Measurements from ENCODE around the gene ASPHD2.
A peak's percentile ranks its signal among the peaks of the same experiment; 100 is the strongest.
"Not testable (repeated sequence)": the region's sequence is repeated elsewhere in the genome, so short reads cannot be mapped to it uniquely, and the experiment has no call there.

ASPHD2 gene, protein sequence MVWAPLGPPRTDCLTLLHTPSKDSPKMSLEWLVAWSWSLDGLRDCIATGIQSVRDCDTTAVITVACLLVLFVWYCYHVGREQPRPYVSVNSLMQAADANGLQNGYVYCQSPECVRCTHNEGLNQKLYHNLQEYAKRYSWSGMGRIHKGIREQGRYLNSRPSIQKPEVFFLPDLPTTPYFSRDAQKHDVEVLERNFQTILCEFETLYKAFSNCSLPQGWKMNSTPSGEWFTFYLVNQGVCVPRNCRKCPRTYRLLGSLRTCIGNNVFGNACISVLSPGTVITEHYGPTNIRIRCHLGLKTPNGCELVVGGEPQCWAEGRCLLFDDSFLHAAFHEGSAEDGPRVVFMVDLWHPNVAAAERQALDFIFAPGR

DNA sequence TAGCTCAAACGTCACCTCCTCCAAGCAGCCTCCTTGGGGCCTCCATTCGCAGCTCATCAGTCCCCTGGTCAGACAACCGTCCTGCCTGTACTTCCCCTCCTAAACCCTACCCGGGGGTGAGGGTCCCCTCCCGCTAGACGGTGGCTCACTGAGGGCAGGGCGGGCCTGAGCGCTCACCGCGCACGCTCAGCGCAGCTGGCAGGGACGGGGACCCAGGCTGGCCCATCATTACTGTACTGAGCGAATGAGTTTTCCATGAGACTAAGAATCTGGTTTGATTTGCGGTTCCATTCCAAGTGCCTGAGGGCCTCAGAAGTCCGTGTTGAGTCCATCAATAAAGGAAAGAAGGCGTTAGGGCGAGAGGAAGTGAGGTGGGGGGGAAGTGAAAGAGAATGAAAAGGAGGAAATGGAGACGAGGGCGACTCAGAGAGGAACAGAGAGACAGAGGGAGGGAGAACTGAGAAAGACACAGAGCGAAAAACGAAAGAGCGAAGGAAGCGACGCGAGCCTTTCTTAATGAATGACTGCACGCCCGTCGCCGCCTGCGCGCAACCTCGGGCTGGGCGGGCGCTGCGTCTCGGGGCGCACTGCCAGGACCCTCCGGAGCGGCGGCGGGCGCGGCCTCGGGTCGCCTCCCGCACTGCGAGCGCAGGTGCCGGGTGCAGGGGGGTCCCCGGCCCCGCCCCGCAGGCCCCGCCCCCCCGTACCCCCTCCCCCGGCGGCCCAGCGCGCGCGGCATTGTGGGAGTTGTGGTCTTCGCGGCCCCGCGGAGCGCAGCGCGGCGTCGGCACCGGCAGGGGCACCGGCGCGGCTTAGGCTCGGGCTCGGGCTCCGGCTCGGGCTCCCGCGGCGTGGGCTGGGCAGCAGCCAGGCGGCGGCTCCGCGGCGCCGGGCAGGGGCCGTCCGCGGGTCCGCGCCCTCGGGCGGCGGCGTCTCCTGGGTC, at the start of gene ASPHD2:
ASPHD2 (plus strand) TSS at position 746 of the 943 bp plus-strand sequence. CDS start 4,356 bp downstream, outside the sequence.
- DNase-seq = peak; percentile 74

DNA sequence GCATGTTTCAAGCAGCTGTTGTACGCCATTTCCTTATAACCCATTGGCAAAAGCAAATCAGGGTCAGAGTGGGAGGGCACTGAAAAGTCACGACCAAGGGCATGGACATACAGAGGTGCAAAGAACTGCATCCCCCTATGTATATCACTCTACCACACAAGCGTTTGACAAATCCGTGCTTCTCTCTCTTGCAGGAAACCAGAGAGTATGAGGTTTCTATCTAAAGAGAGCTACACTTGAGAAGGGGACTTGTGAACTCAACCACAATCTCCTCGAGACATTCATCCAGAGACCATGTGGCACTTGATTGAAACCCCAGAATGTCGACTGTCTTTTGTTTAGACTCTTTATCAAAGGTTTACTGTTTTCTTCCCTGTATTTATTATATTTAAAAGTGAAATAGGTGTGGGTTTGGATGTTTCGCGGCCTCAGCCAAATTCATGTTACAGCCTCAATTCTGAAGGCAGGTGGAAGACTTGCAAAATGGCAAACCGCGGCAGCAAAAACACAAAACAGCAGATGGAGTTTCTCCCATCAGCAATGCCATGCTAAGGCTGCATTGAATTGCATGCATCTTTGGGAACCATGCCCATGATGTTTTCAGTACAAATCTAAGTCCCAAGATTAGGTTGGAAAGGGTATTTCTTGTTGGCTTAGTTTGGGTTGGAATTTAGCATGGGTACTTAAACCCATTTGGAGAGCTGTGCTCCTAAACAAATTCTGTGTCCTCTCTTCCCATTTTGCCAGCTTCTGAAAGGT, 48.8 kb upstream of the ASPHD2 start:
- no peak for DNase-seq

DNA sequence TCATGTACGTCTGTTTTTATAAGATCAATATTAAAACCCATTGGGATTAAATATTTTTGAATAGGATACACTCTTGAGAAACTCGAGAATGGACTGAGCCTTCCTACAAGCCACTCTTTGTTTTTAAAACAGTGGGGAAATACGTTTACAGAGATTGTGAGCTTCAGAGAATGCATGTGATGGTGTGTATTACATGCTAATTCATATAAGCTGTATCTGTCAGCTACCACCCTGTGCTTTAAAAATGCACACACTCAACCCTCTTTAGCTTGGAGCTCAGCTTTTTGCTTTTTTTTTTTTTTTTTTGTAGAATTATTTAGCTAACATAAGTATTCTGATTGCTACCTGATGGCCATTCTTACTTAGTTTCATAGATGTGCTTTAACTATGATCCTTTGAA, 46.3 kb upstream of the ASPHD2 start:
- no peak for DNase-seq

DNA sequence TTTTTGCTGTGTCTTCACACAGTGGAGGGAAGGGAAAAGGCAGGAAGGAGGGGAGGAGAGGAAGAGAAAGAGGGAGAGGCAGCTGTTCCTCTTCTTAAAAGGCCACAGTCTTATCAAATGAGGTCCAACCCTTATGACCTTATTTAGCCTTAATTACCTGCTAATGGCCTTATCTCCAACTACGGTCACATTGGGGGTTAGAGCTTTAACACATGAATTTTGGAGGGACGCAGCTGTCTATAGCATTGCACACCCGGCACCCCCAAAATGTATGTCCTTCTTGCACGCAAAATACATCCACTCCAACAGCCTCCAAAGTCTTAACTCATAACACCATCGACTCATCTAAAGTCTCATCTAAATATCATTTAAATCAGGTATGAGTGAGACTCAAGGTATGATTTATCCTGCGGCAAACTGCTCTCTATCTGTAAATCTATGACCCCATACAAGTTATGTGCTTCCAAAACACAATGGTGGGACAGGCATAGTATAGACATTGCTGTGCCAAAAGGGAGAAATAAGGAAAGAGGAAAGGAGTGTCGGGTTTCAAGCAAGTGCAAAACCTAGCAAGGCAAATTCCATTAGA, 45.0 kb upstream of the ASPHD2 start:
- no peak for DNase-seq

DNA sequence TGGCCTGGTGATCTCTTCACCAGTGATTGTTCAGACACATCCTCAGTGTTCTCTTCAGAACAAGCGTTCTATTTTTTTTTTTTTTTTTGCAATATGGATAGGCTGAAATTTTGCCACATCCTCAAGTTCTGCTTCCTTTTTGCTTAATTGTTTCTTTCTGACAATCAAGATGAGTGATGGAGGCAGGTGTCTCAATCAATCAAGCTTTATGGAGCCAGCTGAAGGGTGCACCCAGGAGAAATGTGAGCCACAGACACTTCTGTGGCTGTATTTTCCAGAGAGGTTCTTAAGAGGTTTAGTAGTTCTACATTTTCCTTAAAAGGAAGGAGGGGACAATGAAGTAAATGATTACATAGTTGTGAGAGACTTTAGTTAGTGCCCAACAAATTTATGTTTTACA, 43.9 kb upstream of the ASPHD2 start:
- no peak for DNase-seq

DNA sequence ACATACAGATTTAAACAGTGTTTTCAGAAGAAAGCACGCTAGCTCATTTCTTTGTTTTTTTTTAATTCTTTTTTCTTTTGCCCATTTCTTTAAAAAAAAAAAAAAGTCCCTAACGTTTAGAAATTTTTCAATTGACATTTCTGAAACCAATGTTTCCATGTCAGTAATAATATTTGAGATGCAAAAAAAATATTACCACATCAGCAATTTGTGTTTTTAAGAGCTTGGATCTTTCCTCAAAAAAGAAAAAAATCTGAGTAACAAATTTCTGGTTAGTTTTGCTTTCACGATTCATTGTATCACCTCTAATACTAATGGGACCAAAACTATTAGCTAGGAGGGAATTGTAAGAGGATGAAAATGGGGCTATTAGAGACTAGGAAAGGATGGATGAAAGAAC, 39.9 kb upstream of the ASPHD2 start:
- no peak for DNase-seq

DNA sequence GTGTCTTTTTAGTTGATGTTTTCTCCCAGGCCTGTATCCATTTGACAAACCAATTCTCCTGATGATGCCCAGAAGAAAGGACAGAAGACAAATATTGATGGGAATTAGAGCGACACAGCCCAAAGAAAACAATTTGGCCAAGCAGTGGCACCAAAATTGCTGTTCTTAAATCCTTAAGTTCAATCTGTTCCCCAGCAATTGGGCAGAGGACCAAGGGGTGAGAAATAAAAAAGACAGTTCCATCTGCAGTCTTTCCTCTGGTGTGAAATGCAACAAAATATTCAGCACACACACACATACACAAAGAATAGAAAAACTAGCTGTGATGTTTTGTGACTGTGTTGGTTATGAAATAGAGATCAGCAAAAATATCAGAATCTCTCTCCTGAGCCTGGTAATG, 38.0 kb upstream of the ASPHD2 start:
- DNase-seq = no peak

DNA sequence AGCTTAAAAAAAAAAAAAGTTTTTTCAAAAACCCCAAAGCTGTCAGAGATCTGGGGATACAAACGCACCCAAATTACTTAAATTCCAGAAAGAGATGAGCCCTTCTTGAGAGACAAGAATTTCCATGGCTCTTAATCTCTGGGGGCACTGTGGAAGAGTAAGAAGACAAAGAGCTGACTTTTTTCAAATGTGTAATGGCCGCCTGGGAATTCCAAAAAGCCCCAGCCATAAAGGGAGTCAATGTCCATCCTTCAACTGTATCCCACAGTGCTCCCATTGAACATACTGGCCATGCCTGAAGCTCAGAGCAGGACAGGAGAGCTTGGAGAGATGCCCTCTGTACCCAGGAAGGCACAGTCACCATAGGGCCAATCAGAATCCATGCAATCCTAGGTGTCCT, 37.4 kb upstream of the ASPHD2 start:
- DNase-seq = no peak

DNA sequence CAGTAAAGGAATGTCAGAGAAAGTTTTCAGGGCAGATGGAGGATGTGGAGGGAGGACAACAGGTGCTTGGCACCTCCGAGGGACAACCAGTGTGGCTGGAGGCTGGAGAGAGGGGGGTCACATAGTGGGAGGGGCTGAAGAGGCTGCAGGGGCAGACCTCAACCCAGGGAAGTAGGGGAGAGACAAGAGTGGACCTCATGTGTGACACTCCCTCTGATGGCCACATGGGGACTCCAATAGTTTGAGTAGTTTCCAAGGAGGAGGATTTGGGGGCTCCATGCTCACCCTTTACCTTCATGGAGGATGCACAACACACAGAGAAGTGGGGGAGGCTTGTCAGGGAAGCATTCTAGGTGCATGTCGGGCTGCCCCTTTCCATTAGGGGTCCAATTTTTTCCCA, 35.1 kb upstream of the ASPHD2 start:
- peak; percentile 18 for DNase-seq

DNA sequence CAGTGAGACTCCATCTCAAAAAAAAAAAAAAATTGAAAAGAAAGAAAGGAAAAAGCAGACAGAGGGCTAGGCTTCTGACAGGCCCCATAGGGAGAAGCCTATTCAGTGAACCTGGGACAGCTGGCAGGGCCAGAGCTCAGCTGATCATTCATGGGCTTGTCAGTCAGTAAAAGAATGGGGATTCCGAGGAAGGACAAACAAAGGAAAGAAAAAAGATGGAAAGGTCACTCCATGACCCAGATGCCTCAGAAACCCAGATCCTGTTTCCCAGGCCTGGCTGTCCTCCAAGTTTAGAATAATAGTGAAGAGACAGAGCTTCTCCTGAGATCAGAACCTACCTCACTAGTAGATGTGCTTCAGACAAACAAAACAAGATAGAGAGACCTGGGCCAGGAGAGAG, 34.3 kb upstream of the ASPHD2 start:
- DNase-seq = no peak

DNA sequence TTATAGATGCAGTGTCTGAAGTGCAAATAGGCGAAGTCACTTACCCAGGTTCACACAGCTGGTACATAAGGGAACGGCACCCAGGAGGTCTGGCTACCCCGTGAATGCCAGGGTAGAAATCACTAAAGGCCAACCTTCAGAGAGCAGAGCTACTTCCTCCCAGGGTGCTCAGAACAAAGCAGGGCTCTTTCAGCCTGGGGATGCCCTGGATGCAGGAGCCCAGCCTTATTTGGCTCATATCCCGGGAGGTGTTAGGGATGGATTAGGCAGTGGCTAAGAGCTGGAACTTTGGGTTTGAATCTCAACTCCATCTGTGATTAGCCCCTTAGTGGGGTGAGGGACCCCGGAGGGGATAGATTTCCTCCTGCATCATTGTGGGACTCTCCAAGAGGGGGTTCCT, 33.1 kb upstream of the ASPHD2 start:
- no peak for DNase-seq

DNA sequence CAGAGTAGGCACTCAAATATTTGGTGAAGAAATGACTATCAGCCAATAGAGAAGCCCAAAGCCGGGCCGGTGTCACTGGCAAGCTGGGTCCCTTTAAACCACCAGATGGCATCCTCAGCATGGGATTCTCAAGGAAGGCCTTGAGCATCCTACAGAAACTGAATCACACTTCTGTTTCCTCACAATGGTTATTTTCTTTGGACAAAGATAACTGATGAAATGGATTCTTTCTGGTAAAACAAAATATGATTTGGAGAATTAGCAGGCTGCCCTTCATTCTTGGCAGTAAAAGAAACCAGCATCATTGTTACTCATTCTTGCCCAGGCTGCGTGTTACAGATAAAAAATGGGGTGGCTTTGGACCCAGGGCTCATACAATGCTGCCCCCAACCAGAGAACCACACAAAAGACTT, 30.3 kb upstream of the ASPHD2 start:
- DNase-seq = peak; percentile 82

DNA sequence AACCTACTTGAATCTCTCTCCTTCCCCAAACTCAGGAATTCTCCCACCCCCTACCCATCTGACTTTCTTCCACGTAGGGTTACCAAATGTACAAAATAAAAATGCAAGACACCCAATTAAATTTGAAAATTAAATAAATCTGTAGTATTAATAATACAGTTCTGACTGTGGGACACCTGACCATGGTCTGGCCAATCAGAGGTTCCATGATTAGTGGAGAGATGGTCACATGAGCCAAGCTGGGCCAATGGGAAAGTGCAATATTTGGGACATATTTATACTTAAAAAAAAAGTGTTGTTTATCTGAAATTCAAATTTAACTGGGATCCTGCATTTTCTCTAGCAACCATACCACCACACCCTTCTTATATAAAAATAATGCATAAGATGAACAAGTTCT, 29.8 kb upstream of the ASPHD2 start:
- no peak for DNase-seq

DNA sequence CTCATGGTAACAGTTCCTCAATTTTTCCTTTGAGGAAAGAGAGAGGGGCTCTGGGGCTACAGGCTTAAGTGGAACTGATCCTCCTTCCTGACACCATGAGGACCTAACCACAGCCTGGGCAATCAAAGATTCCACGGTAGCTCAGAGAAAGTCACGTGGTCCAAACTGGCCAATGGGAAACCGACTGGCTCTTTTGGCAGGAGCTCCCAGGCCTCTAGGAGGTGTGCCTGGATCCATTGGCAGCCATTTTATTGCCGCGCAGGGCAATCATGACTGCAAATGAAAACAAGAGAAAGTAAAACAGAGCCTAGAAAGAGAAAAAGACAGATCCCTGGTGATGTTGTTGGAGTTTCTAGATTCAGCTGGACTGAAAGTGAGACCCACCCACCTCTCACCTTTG, 27.3 kb upstream of the ASPHD2 start:
- no peak for DNase-seq

DNA sequence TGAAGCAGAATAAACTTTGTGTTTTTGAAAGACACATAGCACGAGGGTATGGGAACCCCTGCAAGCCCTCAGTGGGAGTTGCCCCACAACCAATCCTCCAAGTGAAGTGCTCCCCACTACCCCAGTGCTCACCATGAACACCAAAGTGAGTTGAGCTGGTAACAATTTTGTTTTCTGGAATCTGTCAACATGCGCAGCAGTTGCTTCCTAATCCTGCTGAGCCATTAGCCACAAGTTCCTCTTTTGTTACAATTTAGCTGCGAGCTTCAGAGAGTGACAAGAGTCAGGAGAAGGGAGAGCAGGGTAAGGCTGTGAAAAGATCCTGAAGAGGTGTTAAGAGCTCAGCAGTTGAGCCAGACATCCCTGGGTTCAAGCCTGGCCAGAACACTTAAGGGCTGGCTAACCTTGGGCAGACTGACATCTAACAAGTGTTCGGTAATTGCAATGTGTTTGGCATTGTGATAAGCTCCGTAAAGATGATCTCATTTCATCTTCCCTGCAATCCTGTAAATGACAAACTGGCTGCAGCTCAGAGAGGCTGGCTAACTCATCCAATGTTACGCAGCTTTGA, 24.1 kb upstream of the ASPHD2 start:
- DNase-seq = peak; percentile 79

DNA sequence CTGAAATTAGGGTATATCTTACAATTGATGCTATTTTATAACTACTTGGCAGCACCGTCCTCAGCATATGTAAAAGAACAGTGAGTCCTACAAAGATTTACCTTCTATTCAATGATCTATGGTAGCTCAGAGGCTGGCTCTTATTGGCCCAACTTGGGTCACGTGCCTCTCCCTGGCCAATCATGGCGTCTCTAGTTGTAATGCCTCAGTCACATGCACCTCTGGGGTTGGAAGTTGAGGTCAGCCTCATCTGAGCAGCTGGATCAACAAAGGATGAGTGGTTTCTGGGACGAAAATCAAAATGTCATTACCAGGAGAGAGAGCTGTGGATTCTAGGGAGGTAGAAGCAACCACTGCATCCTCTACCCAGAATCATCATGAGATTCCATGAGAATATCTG, 22.9 kb upstream of the ASPHD2 start:
- DNase-seq = no peak

DNA sequence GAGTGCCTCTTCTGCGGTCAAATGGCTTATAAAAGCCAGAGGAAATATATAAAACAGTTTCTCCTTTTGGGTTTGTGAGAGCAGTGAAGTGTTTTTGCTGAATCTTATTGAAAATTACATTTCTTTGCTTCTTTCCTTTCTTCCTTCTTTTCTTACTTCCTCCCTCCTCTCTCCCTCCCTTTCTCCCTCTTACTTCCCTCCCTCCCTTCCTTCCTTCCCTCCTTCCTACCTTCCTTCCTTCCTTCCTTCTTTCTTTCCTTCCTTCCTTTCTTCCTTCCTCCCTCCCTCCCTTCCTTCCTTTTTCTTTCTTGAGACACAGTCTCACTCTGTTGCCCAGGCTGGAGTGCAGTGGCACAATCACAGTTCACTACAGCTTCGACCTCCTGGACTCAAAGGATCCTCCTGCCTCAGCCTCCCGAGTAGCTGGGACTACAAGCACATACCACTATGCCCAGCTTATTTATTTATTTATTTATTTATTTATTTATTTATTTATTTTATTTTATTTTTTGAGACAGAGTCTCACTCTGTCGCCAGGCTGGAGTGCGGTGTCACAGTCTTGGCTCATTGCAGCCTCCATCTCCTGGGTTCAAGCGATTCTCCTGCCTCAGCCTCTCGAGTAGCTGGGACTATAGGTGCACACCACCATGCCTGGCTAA, 20.4 kb upstream of the ASPHD2 start:
- not testable (repeated sequence) for DNase-seq

DNA sequence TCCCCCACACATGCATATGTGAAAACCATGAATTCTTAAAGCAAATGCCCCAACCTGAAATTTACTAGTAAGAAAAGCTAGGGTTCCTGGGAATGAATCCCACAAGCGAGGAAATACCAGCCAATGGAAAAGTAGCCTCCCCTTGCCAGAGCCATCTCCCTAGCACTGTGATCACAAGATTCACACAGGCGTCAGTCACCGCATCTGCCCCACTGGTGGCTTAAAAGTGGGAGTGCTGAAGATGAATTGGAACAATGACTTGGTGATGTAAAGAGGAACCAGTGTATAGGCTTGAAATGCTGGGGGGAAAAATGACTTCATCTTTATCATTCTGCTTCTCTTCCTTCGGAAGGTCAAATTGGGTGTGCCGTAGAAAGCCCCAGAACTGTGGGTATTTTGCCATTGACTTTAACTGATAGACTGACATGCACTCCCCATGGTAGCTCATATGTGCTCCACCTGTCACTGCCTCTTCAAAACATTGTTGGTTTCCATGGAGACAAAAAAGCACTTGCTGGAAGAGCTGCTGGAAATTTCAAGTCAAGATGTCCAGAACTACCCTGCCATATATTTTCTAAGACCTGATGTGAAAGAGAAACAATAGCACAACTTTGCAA, 19.2 kb upstream of the ASPHD2 start:
- no peak for DNase-seq

DNA sequence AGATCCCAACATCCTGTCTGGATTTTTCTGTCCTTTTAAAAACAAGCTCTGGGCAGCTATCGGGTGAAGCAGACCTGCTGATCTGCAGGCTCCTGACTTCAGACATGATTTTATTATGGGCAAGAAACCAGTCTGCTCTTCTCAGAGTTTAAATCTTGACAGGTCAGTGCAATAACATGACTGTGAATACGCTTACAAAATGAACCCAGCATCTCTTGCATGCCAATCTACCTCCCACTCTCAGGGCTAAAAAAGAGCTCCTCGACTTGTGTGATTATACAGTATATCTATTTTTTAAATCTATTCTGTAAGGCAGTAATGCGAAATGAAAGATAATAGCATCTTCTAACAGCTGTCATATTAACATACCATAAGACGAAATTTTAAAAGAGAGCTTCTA, 18.7 kb upstream of the ASPHD2 start:
- DNase-seq = no peak

DNA sequence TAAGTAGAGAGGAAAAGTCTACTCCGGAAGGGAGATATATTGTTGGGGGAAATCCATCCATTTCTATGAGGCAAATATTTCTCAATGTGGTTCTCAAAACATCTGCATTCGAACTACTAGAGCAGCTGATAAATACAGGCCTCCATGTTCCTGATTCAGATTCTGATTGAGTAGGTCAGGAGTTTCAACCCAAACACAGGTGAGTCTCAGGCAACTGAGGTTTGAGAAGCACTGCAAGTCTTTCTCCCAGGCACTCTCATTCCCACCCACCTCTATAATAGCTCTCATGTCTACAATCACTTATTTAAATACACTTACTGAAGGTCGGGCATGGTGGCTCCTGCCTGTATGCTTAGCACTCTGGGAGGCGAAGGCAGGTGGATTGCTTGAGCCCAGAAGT, 14.7 kb upstream of the ASPHD2 start:
- no peak for DNase-seq

DNA sequence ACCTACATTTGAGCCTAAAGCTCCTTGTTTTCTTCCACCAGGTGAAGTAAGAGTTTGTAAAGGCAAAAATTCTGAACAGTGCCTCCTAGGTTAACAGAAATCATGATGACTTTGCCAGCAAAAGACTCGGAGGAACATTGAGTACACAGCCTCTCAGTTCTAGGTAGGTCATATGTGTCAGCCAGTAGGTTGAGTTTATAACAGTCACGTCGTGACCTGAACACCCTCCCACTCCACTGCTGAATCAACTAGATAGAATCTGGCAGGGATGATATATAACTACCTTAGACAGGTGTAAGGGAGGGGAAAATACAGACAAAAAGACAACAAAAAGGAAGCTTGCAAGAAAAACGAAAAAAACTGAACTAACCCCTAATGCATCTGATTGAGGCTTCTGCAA, 12.8 kb upstream of the ASPHD2 start:
- no peak for DNase-seq

All from hematopoietic multipotent progenitor cell treated with erythropoietin and hydrocortisone succinate and interleukin-3 and kit ligand, for 6 days (in vitro differentiated cells).